K562 (cell line): ENCODE measurements around the gene DENND6A.

Experiments used
- CTCF ChIP-seq, 3 experiments: IDR thresholded peaks in 2 of 3; conservative IDR thresholded peaks in 1 of 3; 2 replicates each; pipeline ENCODE4 v1.5.1; 2011 to 2012; ENCODE audit warnings: low read length in 3 of 3, mild to moderate bottlenecking in 3 of 3, control low read depth in 2 of 3, improper control_type of control experiment in 1 of 3, inconsistent platforms in 1 of 3, low read depth in 1 of 3, mixed read lengths in 1 of 3, moderate library complexity in 1 of 3; ENCODE audit not compliant: insufficient read depth in 2 of 3
- FOXJ3 ChIP-seq: sonication (generic); formaldehyde crosslinking; IDR thresholded peaks from 2 replicates; pipeline ENCODE4 v1.4.0; 2020; ENCODE audit warnings: mild to moderate bottlenecking, missing genetic modification reagents
- MTA3 ChIP-seq: fragments of 450-650 bp; formaldehyde crosslinking; IDR thresholded peaks from 2 replicates; pipeline ENCODE4 v1.6.1; 2017; ENCODE audit warnings: mild to moderate bottlenecking, borderline replicate concordance
- SIN3A ChIP-seq, 2 experiments: fragments of 150-350 bp in 1 of 2; IDR thresholded peaks; 2 replicates each; pipeline ENCODE4 v1.6.1; 2011 to 2016; ENCODE audit warnings: borderline replicate concordance in 2 of 2, low read depth in 2 of 2, low read length in 2 of 2, mild to moderate bottlenecking in 2 of 2, moderate library complexity in 2 of 2; ENCODE audit not compliant: control insufficient read depth in 1 of 2
- SMARCC2 ChIP-seq: fragments of 450-650 bp; IDR thresholded peaks from 2 replicates; pipeline ENCODE4 v1.6.1; 2017; ENCODE audit warnings: antibody characterized with exemption, moderate library complexity, mild to moderate bottlenecking, low read depth

GRCh38 chr3:57688291-57688690, 4.6 kb downstream of the DENND6A start:
- TF ChIP-seq CTCF (IDR thresholded peaks at IDR 0.05 in 2 of 3, conservative IDR thresholded peaks at IDR 0.05 in 1 of 3; ENCODE audit: insufficient read depth in 2 of 3, low read depth in 1 of 3, low read length in 3 of 3) (no peak), SMARCC2 (no peak), MTA3 (no peak), SIN3A (IDR thresholded peaks at IDR 0.05; ENCODE audit: borderline replicate concordance in 2 of 2, control insufficient read depth in 1 of 2, low read depth in 2 of 2, low read length in 2 of 2) (no peak), FOXJ3 (CRISPR knock-in tag) (no peak)
